Inferior parietal cortex (tissue), 1 donor: ENCODE results near the gene SETD9.

Experiments used
- DNase-seq: peaks from one replicate; pipeline ENCODE4 v3.0.0-alpha.2; 2016; ENCODE audit errors: extremely low spot score

Gene SETD9

GRCh38 chr5:56934325-56934724, 24.9 kb downstream of the SETD9 start:
- DNase-seq: no peak

GRCh38 chr5:56938858-56939257, 29.5 kb downstream of the SETD9 start:
- no peak for DNase-seq

GRCh38 chr5:56941981-56942380, 32.6 kb downstream of the SETD9 start:
- DNase-seq: no peak

GRCh38 chr5:56947052-56947451, 37.7 kb downstream of the SETD9 start:
- DNase-seq: no peak

- peak; percentile 48 for DNase-seq
Observed at GRCh38 chr5:56950626-56951125, 41.3 kb downstream of the SETD9 start.

- DNase-seq: peak; percentile 13
Observed at GRCh38 chr5:56951126-56951945, 41.9 kb downstream of the SETD9 start.

- peak; percentile 67 for DNase-seq
Observed at GRCh38 chr5:56951946-56952691, 42.7 kb downstream of the SETD9 start, which contains the start of gene MIER3. MIER3 (minus strand) TSS chr5:56952123; CDS start chr5:56952102, 21 bp downstream.

- DNase-seq: no peak
Observed at GRCh38 chr5:56954262-56954661, 44.9 kb downstream of the SETD9 start.

GRCh38 chr5:56958595-56958994, 49.2 kb downstream of the SETD9 start:
- no peak for DNase-seq

- no peak for DNase-seq
Observed at GRCh38 chr5:56959326-56959725, 49.9 kb downstream of the SETD9 start.

GRCh38 chr5:56961746-56962145, 52.4 kb downstream of the SETD9 start:
- DNase-seq: no peak

- DNase-seq: no peak
Observed at GRCh38 chr5:56962286-56962685, 52.9 kb downstream of the SETD9 start.

GRCh38 chr5:56963246-56963645, 53.9 kb downstream of the SETD9 start:
- no peak for DNase-seq

- no peak for DNase-seq
Observed at GRCh38 chr5:56964173-56964572, 54.8 kb downstream of the SETD9 start.
